HG03442 (cell line): ENCODE results near the gene TELO2.

Source experiments
- ATAC-seq: cut with Tn5 transposase; IDR thresholded peaks from one replicate; pipeline ENCODE4 v1.9.1; 2021; ENCODE audit warnings: mild to moderate bottlenecking, moderate library complexity; ENCODE audit not compliant: unreplicated experiment

The TELO2 gene

DNA sequence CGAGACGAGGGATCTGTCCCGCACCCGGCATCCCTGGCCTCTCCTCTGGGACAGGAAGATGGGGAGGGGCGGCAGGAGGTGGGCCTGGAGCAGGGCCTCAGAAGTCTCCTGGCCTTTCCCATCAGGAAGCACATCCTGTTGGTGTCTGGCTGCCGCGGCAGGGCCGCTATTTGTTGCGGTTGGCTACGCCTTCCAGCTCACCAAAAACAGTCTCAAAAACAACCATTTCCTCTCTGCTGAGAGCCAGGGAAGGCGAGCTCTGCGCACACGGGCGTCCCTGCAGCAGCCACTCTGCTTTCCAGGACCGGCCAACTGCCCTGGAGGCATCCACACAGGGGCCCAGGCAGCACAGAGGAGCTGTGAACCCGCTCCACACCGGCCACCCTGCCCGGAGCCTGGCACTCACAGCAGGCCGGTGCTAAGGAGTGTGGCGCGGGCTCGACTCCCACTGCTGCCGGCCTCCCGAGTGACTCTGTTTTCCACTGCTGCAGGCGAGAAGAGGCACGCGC, 40.3 kb downstream of the TELO2 start, which contains the start of gene TMEM204:
TSS of gene TMEM204 (plus strand) at position 224 of the 509 bp plus-strand sequence. CDS start 610 bp downstream, outside the sequence.
- no peak for ATAC-seq

GRCh38 chr16:1534021-1535020, 41.2 kb downstream of the TELO2 start:
- ATAC-seq: no peak

DNA sequence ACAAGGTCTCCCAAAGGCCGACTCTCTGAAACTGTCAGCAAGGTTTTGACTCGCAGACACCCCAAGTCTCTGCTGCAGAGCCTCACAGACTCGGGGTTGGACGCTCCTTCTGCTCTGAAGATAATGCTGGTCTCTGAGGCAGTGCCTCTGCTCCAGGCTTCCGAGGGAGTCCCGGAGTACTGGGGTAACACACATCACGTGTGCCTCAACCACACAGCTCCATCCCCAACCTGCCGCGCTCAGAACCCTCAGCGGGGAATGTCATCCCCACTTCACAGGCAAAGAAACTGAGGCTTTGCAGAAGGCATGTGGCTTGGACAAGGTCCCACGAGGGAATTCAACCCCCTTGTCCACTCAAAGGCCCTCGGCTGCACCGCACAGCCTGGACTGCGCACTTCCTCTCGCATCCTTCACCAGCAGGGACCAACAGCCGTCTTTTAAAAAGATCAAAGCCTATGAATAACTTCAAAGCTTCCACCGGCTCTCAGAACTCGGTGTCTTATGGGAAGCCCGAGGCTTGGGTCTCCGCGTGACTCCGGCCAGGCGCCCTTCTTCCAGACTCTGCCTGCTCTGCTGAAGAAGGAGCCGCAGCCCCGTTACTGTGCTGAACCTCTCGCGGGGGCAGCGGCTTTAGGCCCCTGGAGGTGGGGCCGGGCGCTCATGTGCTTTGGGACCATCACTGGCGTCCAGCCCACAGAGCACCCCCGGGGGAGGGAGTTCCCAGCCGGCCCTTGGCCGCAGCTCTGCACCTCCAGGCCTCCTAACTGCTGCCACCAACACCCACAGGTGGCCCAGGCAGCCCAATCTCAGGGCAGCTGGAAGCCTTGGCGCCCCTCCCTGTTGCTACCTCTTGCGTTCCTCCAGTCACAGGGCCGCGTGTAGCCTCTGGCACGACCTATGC, 42.5 kb downstream of the TELO2 start:
- no peak for ATAC-seq

- no peak for ATAC-seq
Measured at GRCh38 chr16:1536601-1537000, 43.4 kb downstream of the TELO2 start.

DNA sequence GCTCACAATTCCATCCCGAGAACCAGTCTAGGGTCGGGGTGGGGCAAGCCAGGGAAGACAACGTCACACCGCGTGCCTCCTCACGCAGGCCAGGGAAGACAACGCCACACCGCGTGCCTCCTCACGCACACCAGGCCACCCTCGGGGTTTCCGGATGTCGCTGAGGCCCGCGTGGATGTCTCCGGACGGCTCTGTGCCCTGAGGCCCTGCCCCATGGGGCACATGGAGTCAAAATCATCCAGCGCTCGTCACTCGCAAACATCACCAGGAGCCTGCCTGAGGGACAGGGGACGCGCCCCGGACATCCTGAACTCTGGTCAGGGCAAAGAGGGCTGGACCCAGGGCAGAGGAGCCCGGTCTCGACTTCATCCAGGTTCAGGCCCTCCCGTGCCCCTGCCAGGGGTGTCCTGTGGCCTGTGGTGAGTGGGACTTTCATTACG, 44.0 kb downstream of the TELO2 start:
- ATAC-seq: no peak

DNA sequence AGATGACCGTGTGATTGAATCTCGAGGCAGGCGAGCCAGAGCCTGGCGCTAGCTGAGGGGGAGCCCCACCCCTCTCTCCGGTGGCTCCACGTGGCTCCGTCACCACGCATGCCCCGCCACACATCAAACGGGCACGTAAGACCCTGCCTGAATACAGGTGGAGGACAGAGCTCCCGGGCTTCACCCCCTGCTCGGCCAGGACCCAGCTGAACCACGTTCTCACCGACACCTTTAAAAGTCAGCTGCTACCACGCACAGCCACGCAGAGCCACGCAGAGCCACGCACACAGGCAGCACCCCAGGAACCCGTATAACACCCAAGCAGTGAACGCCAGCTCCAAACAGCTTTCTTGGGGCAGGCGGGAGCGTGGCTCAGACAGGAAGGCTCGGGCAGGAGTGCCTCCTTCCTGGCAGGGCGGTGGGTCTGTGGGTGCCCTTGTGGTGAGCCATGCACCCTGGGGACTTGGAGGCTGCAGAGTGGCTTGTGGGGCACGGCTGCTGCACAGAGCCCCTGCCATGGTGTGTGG, 44.7 kb downstream of the TELO2 start:
- ATAC-seq: no peak

- ATAC-seq: no peak
Measured at GRCh38 chr16:1538804-1539520, 45.8 kb downstream of the TELO2 start.

GRCh38 chr16:1539720-1540555, 46.8 kb downstream of the TELO2 start:
- ATAC-seq: no peak

GRCh38 chr16:1540556-1540855, 47.3 kb downstream of the TELO2 start:
- ATAC-seq: no peak

GRCh38 chr16:1541293-1542165, 48.4 kb downstream of the TELO2 start:
- no peak for ATAC-seq

- ATAC-seq: no peak
Measured at GRCh38 chr16:1542166-1542500, 49.0 kb downstream of the TELO2 start.

GRCh38 chr16:1542533-1542932, 49.4 kb downstream of the TELO2 start:
- ATAC-seq: no peak

DNA sequence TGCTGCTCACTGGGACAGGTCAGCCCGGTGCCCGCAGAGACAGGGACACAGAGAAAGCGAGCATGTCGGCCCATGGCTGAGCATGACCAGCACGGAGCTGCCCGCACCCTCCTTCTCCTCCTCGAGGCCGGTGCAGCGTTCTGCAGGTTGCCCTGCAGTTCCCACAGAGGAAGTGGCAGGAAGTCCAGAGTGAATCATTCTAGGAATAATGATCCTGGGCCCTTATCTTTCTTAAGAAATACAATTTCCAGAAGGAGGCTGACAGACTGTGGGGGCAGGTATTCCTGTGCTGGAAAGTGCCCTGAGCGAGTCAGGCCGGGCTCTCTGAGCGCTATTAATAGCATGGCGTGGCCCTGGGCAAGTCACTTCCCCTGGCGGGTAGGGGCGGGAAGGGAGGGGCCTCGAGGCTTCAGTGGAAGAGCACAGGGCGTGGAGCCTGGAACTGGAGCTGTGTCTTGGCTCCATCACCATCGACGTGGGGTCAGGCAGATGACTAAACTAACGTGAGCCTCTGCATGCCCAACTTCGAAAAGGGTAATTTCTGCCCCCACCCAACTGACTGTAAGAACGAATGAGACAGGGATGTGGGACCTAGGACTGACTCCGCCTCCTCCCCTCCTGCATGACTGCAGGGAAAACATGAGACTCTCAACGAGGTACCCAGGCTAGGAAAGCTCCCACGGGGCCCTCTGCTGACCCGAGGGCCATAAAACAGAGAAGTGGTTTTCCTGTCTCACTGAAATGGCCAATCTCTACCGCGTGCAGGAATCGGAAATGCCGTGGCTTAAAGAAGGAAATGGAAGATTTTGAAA, 50.1 kb downstream of the TELO2 start:
- no peak for ATAC-seq

DNA sequence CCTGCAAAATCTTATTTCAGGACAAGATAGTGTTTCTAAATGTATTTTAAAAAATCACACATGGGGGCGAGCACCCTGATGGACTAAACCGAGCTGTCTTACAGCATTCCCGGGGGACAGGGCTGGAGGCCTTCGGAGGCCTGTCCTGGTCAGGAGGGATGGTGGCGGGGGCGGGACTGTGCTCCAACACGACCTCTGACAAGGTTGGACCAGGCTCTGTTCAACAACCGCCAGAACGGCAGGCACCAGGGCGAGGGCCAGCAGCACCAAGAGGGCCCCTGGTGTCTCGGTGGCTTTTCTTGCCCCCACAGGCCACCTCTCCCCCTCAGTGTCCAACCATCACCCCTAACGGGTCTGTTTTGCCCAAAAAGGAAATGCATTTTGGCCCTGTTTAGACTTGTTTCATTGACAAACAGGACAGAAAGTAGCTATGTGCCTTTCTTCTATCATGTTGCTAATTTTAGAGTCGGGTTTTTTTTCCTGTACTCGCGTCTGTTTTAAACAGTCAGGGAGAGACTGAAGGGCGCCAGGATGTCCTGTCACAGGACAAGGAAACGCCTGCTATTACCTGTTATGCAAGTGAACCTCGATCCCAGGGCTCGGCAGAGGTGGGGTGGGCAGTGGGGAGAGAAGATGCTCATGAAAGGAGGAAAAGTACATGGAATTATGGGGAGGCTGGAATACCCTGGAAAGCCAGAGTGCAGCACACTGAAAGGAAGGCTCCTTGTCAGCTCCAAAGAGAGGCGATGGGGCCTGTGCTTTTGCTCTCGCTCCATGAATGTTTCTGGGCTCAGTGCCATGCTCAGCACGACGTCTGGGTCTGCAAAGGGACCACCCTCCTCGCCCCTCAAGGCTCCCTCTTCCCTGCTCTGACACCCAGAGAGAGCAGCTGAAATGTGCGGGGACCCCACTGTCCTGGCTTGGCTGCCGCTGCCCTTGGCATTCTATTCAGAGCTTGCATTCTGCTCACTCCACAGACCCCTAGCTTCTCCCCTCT, 52.2 kb downstream of the TELO2 start:
- no peak for ATAC-seq

DNA sequence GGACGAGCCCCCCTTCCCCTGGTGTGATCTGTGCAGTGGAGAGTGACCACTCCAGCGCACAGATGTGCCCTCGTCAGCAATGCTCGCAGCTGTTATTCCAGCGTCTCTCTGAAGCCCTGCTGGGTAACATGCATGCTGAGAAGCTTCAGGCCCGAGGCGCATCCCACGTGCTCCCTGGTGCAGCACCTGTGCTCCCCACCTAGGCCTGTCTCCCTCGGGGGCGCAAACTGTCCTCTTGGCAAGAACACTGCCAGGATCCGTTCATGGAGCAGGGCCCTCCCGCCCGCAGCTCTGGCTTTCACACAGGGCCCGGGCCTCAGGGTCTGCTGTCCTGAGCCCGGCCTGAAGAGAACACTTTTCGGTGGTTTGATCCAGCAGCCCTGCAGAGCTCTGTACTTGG, 53.3 kb downstream of the TELO2 start:
- ATAC-seq: no peak

GRCh38 chr16:1548233-1548632, 55.1 kb downstream of the TELO2 start:
- no peak for ATAC-seq

GRCh38 chr16:1548727-1549126, 55.6 kb downstream of the TELO2 start:
- ATAC-seq: no peak
